CD4-positive, alpha-beta T cell treated with Interleukin-6 for 4 hours (primary cell): Measurements from ENCODE around the gene KLHL11.
A peak's percentile ranks its signal among the peaks of the same experiment; 100 is the strongest.
"Not testable (repeated sequence)": the region's sequence is repeated elsewhere in the genome, so short reads cannot be mapped to it uniquely, and the experiment has no call there.

Experiments
- DNase-seq: peaks from one replicate; pipeline ENCODE4 v3.0.0-alpha.2; 2020; ENCODE audit warnings: mixed read lengths

KLHL11 gene

DNA sequence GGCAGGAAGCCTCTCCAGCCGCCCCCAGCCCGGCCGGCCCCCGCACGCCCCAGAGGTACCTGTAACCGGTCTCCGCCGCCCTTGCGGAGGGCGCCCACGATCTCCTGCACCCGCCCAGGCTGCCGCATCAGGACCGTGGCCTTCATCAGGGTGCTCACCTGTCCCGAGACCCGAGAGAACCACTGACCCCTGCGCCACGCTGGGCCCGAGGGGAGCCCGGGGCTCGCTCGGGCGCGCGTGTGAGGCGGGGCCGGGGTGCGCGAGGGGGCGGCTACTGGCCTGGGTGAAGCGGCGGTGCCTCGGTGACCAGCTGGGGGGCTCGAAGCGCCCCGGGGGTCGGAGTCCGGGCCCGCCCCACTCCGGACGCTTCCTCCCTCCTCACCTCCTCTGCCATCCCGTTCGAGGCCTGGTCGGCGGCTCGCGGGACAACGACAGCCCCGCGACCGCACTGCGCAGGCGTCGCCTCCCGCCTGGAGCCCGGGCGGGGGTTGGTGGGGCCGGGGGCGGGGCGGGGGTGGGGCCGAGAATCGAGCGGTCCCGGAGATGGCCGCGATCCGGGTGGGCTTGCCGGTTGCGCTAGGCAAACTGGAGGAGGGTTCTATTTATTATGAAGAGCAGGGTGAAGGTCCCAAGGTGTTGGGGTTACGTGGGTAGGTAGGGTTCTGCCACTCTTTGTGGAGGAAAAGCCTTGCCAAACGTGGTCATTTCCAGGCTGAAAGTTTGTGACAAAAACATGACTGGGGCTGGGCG is 29.2 kb downstream of the KLHL11 start, which contains the start of gene NT5C3B:
Gene NT5C3B, minus strand, starts transcription at position 433 of the 750 bp plus-strand sequence. Its CDS starts 39 bp downstream, at position 394.
- peak; percentile 79 for DNase-seq

DNA sequence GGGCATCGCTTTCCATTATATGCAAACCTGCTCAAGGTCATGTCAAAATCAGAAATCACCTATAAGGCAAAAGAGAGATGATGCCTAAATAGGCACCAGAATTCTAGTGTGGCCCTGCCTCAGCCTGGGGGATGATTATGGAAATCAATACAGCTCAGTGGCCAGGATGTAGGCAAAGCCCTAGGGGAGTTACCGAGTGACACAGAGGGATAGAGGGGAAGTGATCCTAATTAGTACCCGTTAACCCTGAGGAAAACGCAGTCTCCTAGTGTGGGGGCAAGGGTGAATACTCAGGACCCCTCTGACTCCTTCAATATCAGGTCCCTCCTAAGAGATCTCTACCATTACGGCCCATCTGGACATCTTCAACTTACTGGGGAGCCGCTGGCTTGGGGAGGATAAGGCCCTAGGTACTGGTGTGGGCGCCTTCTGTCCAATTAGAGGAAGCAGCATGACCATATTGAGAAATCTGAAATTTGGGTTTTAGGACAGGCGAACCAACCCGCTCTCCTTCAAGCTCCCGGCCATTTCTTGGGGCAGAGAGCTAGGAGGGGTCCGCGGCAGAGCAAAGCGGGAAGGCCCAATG is 29.9 kb downstream of the KLHL11 start:
- DNase-seq, result no peak

DNA sequence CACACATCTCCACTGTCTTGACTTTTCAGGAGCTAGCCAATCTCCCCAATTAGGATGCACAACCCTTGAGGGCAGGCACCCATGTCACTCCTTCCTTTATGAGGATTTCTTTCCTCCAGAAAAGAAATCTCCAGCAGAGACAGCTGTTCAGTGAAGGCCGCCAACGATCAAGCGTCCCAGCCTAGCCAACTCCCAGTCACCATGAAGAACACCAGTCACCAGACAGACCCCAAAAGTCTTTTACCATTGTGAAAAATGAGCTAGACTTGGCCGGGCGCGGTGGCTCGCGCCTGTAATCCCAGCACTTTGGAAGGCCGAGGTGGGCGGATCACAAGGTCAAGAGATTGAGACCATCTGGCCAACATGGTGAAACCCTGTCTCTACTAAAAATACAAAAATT is 35.3 kb downstream of the KLHL11 start:
- not testable (repeated sequence) for DNase-seq

DNA sequence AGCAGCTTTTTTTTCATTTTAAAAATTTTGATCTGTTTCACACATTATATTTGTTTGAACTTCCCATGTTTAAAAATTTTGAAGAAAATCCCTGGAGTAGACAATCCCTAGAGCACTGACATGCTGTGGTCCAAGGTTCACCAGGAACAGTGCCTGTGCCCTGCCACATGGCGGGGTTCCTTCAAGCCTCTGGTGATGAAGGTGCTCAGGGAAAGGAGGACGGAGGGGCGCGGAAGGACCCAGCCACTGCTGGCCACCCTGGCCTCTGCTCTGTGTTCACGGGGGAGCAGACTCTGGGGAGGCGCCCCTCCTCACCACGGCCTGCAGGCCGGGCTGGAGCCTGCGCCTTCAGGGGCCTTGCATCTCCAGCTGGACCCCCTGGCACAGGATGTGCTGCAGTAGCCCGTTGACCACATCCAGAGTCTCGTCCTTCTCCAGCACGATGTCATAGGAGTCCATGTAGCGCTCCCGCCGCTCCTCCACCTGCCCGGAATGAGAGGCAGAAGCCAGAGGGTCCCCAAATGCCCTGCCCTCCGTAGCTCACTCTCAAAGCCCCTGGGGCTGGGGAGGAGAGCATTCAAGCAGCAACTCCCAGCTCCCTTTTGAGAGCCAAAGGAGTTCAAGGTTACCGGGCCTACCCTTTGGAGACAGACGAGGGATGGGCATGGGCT is 39.9 kb downstream of the KLHL11 start:
- DNase-seq, result no peak

DNA sequence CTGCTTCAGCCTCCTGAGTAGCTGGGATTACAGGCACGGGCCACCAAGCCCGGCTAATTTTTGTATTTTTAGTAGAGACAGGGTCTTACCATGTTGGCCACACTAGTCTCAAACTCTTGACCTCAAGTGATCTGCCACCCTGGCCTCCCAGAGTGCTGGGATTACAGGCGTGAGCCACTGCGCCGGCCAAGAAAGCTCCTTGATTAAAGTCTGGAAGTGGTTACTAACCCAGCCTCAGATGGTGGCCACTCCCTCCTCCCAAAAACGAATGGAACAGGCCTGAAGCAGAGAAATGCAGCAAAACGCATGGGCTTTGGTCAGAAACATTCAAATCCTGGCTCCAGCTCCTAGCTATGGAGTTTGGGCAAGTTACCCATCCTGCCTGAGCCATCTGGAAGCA is 41.1 kb downstream of the KLHL11 start:
- no peak for DNase-seq

DNA sequence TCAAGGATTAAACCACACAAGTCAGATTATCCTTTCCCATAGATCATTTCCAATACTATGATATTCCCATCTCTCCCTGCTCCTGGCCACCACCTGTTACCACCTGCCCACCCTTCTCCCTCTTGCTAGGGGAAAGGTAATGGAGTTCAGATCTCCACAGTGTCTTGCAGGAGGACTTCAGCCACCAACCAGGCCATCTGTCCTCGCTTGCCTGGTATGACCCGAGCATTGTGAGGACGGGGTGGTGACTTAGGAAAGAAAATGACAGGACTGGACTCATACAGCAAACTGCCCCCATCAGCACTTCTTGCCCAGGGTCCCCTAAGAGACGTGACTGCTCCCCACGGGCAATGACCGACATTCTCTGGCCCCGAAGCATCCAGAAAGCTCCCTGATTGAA is 41.6 kb downstream of the KLHL11 start:
- no peak for DNase-seq

DNA sequence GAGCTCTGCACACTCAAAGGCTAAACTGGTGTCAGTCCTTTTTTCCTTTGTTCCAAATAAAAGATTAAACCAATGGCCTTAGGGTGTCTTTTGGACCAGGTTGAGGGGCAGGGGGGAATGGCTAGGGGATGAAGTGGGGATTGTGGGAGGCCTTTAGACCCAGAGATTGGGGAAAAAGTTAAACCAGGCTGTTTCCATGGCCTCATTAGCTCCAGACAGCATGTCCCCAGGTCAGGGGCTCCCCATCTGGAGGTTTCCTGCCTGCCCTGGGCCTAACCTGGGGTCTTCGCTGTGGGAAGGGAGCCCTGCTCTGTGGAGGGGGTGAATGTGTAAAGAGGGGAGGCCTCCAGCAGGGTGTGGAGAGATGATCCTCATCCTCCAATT is 42.1 kb downstream of the KLHL11 start:
- no peak for DNase-seq

DNA sequence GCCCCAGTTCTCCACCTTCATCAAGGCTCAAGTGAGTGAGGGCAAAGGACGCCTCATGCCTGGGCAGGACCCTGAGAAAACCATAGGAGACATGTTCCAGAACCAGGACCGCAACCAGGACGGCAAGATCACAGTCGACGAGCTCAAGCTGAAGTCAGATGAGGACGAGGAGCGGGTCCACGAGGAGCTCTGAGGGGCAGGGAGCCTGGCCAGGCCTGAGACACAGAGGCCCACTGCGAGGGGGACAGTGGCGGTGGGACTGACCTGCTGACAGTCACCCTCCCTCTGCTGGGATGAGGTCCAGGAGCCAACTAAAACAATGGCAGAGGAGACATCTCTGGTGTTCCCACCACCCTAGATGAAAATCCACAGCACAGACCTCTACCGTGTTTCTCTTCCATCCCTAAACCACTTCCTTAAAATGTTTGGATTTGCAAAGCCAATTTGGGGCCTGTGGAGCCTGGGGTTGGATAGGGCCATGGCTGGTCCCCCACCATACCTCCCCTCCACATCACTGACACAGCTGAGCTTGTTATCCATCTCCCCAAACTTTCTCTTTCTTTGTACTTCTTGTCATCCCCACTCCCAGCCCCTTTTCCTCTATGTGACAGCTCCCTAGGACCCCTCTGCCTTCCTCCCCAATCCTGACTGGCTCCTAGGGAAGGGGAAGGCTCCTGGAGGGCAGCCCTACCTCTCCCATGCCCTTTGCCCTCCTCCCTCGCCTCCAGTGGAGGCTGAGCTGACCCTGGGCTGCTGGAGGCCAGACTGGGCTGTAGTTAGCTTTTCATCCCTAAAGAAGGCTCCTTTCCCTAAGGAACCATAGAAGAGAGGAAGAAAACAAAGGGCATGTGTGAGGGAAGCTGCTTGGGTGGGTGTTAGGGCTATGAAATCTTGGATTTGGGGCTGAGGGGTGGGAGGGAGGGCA is 42.7 kb downstream of the KLHL11 start:
- DNase-seq, result no peak

DNA sequence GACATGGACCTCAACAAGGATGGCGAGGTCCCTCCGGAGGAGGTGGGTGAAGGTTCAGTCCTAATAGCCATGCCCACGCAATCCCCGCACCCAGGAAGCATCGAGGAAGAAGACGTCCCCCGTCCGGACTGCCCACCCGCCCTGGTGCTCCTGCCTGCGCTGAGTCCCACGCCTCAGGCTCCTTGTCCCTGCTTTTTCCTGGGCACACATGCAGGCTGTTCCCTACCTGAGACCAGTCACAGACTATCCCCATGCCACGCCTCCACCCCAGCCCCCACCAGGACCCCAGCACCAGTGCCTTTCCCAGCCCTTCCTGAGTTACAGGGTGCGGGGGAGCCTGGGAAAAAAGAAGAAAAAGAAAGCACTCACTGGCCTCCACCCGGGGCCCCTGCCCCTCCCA is 43.4 kb downstream of the KLHL11 start:
- no peak for DNase-seq

DNA sequence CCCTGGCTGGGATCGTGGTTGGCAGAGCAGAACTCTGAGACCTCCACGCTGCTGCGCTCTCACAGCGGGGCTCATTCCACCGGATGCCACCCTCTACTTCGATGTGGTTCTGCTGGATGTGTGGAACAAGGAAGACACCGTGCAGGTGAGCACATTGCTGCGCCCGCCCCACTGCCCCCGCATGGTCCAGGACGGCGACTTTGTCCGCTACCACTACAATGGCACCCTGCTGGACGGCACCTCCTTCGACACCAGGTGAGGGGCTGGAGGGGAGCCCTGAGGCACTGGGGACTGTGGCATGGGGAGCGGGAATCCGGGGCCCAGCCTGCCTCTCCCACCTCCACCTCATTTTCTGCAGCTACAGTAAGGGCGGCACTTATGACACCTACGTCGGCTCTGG is 47.2 kb downstream of the KLHL11 start:
- DNase-seq, result no peak

DNA sequence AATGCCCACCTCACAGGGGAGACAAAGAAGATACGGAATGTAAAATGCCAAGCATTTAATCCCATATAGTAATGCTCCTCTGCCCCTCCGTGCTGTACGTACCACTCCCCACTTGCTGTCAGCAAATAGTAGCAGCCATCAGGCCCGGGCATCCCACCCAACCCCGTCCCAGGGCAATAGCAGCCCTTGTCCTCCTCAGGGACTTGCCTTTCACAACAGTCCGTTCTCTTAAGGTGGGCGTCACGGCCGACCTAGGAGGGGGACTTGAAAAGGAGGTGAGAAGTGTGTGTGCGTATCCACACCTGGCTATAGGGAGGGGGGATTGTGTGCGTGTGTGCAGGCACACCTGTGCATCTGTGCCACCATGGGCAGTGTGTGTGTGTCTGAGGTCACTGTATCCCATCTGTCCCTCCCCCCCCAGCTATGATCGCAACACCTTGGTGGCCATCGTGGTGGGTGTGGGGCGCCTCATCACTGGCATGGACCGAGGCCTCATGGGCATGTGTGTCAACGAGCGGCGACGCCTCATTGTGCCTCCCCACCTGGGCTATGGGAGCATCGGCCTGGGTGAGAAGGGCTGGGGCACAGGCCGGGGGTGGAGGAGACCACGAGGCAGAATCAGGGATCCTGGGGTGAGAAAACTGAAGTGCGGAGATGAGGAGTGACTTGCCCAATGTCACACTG is 48.4 kb downstream of the KLHL11 start:
- no peak for DNase-seq

DNA sequence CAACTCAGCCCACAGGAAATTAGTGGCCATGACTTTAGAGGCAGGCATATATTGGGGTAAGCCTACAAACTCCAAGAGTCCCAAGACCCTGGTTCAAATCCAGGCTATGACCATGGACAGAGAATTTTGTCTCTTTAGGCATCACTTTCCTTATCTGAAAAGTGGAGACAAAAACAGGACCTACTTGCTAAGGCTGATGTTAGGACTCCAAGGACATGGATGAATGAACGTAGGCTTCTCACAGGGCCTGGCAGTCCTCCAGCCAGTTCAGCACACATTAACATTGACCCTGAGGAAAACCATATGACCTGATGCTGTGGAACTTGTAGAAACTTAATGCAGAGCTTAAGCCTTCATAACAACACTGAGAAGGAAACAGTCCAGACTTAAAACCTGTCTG is 51.0 kb downstream of the KLHL11 start:
- DNase-seq, result no peak

DNA sequence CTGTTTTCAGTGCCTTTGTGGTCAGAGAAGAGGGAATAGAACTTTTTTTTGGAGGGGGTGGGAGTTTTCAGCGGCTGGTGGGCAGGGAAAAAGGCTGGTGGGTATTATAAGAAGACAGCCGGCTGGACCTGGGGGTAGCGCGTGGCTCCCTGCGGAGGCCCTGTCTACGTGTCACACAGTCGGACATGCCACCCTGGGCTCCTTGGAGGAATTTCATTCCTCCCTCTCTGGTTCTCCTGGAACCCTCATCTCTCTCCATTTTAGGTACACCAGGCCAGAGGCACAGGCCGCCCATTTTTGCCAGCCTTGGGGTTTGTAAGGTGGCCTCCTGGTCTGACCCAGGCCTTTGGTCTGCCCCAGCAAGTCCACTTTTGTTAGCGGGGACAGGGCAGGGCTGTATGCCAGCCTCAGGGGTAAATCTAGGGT is 51.5 kb downstream of the KLHL11 start:
- DNase-seq, result no peak

DNA sequence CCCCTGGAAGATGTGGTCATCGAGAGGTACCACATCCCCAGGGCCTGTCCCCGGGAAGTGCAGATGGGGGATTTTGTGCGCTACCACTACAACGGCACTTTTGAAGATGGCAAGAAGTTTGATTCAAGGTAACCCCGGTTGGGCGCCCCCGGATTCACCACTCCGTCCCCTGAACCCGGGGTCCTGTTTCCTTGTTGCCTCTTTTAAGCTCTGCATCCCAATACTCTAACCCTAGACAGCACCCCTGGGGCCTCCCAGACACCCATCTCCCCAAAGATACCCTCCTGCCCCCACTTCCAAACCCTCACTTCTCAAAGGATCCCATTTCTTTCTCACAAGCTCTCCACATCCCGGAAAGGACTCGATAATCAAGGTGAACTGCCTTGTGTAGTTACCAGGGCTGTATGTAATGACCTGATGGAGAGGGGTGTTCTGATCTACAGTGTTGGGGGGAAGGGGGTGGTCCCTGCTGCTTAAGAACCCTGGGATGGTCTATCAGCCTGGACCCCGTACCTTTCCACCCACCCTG is 52.0 kb downstream of the KLHL11 start:
- no peak for DNase-seq

DNA sequence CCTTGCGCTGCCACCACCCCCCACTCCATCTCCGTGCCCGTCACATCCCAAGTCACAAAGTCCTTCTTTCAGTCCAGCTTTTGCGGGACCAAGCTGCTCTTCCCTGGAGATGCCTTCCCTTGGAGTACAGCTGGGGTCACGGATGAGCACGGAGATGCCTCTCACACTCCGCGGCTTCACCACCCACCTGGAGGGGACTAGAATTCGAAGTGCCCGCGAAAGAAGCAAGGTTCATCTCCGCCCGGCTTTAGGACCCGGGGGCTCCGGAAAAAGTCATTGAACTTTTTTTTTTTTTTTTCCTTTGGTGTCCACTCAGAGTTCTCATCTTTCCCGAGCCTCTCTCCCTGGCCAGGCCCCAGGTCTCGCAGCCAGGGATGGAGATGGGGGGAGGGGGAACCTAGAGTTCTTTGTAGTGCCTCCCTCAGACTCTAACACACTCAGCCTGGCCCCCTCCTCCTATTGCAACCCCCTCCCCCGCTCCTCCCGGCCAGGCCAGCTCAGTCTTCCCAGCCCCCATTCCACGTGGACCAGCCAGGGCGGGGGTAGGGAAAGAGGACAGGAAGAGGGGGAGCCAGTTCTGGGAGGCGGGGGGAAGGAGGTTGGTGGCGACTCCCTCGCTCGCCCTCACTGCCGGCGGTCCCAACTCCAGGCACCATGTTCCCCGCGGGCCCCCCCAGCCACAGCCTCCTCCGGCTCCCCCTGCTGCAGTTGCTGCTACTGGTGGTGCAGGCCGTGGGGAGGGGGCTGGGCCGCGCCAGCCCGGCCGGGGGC is 52.7 kb downstream of the KLHL11 start, which contains the start of gene FKBP10:
Gene FKBP10, plus strand, starts transcription at position 624 of the 771 bp plus-strand sequence. Its CDS starts 31 bp downstream, at position 655.
- peak; percentile 40 for DNase-seq

DNA sequence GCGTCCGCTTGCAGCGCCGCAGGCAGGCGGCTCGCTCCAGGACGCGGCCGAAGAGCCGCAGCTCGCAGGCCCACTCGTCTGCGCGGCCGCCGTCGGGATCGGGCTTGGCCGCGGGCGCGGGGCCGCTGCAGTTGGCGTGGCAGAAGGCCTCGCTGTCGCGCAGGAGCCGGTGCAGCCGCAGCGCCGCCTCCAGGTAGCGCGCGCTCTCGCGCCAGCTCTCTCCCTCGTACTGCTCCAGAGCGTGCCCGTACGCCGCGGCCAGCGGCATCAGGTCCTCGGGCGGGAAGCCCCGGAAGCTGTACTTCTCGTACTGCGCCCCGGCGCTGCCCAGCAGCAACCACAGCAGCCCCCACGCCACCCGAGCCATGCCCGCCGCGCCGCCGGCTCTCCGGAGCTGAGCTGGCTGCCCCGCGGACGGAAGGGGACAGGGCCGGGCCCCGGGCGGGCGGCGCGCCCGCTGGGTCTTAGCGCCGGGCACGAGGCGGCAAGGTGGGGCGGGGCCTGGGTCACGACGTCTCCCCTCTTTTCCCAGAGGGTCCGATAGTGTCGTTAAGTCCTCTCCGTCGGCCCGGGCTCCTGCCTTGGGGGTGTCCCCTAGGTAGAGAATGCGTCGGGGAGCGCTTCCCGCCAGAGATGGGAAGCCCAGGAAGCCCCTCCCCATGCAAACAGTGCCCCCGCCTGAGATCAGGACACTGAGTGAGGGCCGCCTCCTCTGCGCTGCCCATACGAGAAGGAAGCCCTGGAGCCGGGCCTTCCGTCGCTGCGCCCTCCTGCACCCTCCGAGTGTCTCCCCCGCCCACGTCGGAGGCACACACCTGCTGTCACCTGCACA is 53.5 kb downstream of the KLHL11 start, which contains the start of gene P3H4:
Gene P3H4, minus strand, starts transcription at position 401 of the 832 bp plus-strand sequence. Its CDS starts 34 bp downstream, at position 367.
- peak; percentile 79 for DNase-seq

DNA sequence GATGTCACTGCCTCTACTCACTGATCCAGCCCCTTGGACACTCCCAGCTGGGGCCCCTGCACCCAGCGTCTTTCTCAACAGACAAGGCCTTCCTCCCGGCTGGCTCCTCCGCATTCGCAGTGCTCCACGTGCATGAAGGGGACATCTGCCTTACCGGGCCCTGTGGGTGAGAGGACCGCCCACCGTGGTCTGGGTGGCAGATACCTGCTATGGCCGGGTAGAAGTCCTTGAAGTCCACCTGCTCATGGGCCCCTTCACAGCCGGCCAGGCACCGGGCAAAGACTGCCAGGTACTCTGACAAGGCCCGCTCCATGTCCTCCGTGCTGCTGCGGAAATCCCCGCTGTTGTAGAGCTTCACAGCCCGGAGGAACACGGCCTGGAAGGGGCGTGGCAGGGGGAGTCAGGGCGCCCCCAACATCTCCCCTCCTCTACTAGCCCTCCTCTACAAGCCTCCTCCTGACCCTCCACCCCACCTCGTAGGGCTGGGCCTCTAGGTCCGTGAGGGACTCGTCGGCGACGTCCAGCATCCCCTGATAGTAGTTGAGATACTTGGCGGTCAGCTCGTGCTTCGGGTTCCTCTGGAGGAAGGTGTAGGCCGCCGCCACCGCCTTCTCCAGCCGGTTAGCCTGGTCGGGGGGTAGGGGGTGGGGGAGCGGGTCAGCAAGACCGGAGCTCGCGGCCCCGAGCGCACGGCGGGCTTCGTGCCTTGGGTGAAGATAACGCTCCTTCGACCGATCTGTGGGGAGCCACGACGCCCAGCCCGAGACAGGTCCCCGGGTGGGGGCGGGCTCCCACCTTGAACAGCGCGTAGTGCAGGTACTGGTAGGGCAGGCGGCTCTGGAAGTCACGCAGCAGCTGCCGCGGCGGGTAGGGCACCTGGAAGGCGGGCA is 54.3 kb downstream of the KLHL11 start:
- no peak for DNase-seq

DNA sequence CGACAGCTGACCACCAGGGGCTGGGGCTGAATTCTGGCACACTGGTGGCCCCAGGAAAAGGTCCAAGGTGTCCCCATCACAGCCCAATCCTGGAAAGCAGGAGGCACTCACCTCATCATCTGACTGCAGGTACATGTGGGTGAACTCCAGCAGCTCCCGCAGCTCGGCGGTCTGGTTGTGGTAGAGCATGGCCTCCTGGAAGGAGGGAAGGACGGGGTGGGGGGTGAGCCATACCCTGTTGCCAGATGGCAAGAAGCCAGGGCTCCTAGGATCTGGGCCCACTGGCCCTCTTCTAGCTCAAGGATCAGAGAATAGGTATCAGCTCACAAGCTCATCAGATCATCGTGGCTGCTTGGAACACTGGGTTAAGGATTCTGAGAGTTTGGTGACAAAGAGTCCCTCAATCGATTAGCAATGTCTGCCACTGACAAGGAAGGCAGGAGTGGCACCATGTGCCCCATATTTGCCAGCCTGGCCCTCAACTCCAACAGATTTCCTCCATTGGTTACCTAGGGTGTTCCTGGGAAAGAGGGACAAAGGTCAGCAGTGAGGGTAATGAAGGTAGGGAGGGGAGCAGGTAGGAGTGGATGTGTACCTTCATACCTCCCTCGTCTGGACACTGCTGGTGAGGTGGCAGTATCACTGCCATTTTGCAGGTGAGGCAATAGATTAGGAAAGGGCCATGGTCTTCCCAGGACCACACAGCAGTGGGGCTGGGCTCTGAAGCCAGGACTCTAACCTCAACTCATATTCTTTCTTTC is 58.4 kb downstream of the KLHL11 start:
- no peak for DNase-seq
